Breast epithelium (tissue), 4 donors: ENCODE results near the gene MYLK. TPM values are rescaled to one million over a fixed set of nuclear protein-coding genes. Genes with fewer than 3 reads are reported as not detected.
A peak's percentile ranks its signal among the peaks of the same experiment; 100 is the strongest.
"Not testable (repeated sequence)": the region's sequence is repeated elsewhere in the genome, so short reads cannot be mapped to it uniquely, and the experiment has no call there.

ENCODE experiments used
- DNase-seq, 2 donors: peaks; one replicate each; pipeline ENCODE4 v3.0.0-alpha.2; 2019; ENCODE audit warnings: low spot score in 2 of 2
- H3K27ac ChIP-seq, 2 donors: fragments of 200-600 bp; sonication (generic) in 1 of 2; one replicate each; pipeline ENCODE4 v1.5.1; 2016 to 2019; ENCODE audit warnings: mild to moderate bottlenecking in 1 of 2
- H3K27me3 ChIP-seq, 2 donors: fragments of 200-600 bp; sonication (generic) in 1 of 2; one replicate each; pipeline versions ENCODE4 v1.5.1 to v1.6.0; 2017 to 2019; ENCODE audit warnings: control low read depth in 1 of 2, mild to moderate bottlenecking in 1 of 2
- H3K36me3 ChIP-seq: fragments of 200-600 bp; one replicate; pipeline ENCODE4 v1.5.1; 2019
- H3K4me1 ChIP-seq, 2 donors: fragments of 200-600 bp; sonication (generic); one replicate each; pipeline ENCODE4 v1.5.1; 2016 to 2019; ENCODE audit warnings: control low read depth in 1 of 2
- H3K4me3 ChIP-seq, 3 donors: fragments of 200-600 bp; sonication (generic); 1 replicate in 2 of 3; 2 replicates in 1 of 3; pipeline ENCODE4 v1.5.1; 2016 to 2019; ENCODE audit warnings: mild to moderate bottlenecking in 3 of 3, moderate library complexity in 2 of 3
- H3K9me3 ChIP-seq, 2 donors: fragments of 200-600 bp; sonication (generic) in 1 of 2; one replicate each; pipeline ENCODE4 v1.5.1; 2016 to 2019; ENCODE audit warnings: control low read depth in 1 of 2
- CTCF ChIP-seq, 3 donors: fragments of 450-650 bp; IDR thresholded peaks; one replicate each; pipeline ENCODE4 v1.5.1; 2016 to 2017; ENCODE audit warnings: antibody characterized with exemption in 3 of 3, mild to moderate bottlenecking in 3 of 3, moderate library complexity in 3 of 3
- POLR2A ChIP-seq: fragments of 450-650 bp; IDR thresholded peaks from one replicate; pipeline ENCODE4 v1.6.1; 2016; ENCODE audit warnings: antibody characterized with exemption, mild to moderate bottlenecking, moderate library complexity
- POLR2AphosphoS5 ChIP-seq, 3 donors: sonication (generic); formaldehyde crosslinking; IDR thresholded peaks; one replicate each; pipeline ENCODE4 v1.6.1; 2017; ENCODE audit warnings: antibody characterized with exemption in 3 of 3
- intact Hi-C: fragments of 100-400 bp; cut with DNase I; formaldehyde crosslinking; loops from one replicate; pipeline ENCODE4 v1.15.1; 2023; ENCODE audit warnings: low total_unique reads
- total RNA-seq, 3 donors: library from RNA; depleted of rRNA; stranded (reverse); fragments of >200 nt; gene quantifications; one replicate each; pipeline ENCODE4 v1.1.0, GENCODE V29; 2016

MYLK gene
- total RNA-seq, 3 donors from 2014 or later, result 87.2 to 188 (median 181) TPM

GRCh38 chr3:123719862-123720453 lies 164.2 kb downstream of the MYLK start:
- H3K4me1 ChIP-seq, result no peaks in the 10 kb centered on the region
- no peak for TF ChIP-seq CTCF (IDR thresholded peaks at IDR 0.05)
- no peak for TF ChIP-seq POLR2A
- TF ChIP-seq POLR2AphosphoS5 (IDR thresholded peaks at IDR 0.05), result no peak
- no peak overlapping the region for H3K4me3 ChIP-seq
- intact Hi-C loops, result no loop called here
- DNase-seq, result peak; percentile 72 to 83
- no peaks in the 10 kb centered on the region for H3K27me3 ChIP-seq
- no peaks in the 10 kb centered on the region for H3K9me3 ChIP-seq
- peak overlapping the region; percentile 75 to 87 for H3K27ac ChIP-seq
- H3K36me3 ChIP-seq, result no peaks in the 10 kb centered on the region

GRCh38 chr3:123719061-123719756 lies 164.9 kb downstream of the MYLK start:
- H3K27me3 ChIP-seq, H3K36me3 ChIP-seq, H3K4me1 ChIP-seq, intact Hi-C loops, H3K9me3 ChIP-seq, H3K4me3 ChIP-seq: not testable (repeated sequence)
- peak in 2 of 3 donors; percentile 42 to 51 for TF ChIP-seq CTCF (IDR thresholded peaks at IDR 0.05)
- peak; percentile 74 to 79 for DNase-seq
- peak overlapping the region; percentile 75 to 87 for H3K27ac ChIP-seq

GRCh38 chr3:123718108-123718507 lies 166.0 kb downstream of the MYLK start:
- intact Hi-C loops, result no loop called here
- H3K27ac ChIP-seq, result peak overlapping the region in 1 of 2 donors; percentile 32
- TF ChIP-seq POLR2A (no peak), POLR2AphosphoS5 (IDR thresholded peaks at IDR 0.05) (no peak), CTCF (IDR thresholded peaks at IDR 0.05) (no peak)
- no peak overlapping the region for H3K4me3 ChIP-seq
- H3K4me1 ChIP-seq, result no peaks in the 10 kb centered on the region
- no peaks in the 10 kb centered on the region for H3K36me3 ChIP-seq
- no peaks in the 10 kb centered on the region for H3K9me3 ChIP-seq
- H3K27me3 ChIP-seq, result no peaks in the 10 kb centered on the region
- DNase-seq, result no peak

- H3K27me3 ChIP-seq, intact Hi-C loops, H3K27ac ChIP-seq, H3K4me1 ChIP-seq, H3K4me3 ChIP-seq, H3K9me3 ChIP-seq, H3K36me3 ChIP-seq, DNase-seq: not testable (repeated sequence)
Measured at GRCh38 chr3:123717451-123717850, 166.7 kb downstream of the MYLK start.

GRCh38 chr3:123716411-123716810 lies 167.7 kb downstream of the MYLK start:
- DNase-seq, result no peak
- Histone ChIP-seq H3K9me3 (no peaks in the 10 kb centered on the region), H3K4me3 (no peak overlapping the region), H3K27ac (no peak overlapping the region), H3K4me1 (no peaks in the 10 kb centered on the region), H3K36me3 (no peaks in the 10 kb centered on the region), H3K27me3 (no peaks in the 10 kb centered on the region)
- TF ChIP-seq POLR2A (no peak), CTCF (IDR thresholded peaks at IDR 0.05) (no peak), POLR2AphosphoS5 (IDR thresholded peaks at IDR 0.05) (no peak)
- intact Hi-C loops, result no loop called here
